Erythroblast (primary cell): ENCODE results near the gene FAM13C.

Source experiments
- GATA1 ChIP-seq: IDR thresholded peaks from 2 replicates; pipeline ENCODE4 v1.6.1; 2011; ENCODE audit warnings: low read depth, mild to moderate bottlenecking, control low read depth, low read length, moderate library complexity
- POLR2A ChIP-seq: IDR thresholded peaks from 2 replicates; pipeline ENCODE4 v1.6.1; 2011; ENCODE audit warnings: mild to moderate bottlenecking, low read length

DNA sequence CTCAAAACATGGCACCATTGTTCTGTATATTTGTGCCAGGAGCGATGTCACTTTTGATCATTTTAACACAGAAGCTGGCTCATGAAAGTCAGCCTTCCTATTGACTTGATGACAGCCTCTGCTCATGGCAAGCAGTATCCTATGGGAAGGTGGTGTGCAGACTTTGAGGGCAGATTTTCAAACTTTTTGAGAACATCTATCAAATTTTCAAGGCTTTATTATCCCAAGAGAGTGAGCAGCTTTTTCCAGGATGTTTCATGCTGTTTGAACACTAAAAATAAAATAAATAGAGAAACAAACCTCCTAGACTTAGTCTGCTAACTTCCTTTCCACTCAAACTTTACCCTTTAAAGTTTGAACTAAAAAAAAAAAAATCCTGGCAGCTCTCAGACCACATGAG, 20.3 kb downstream of the FAM13C start:
- TF ChIP-seq POLR2A: no peak
- TF ChIP-seq GATA1: no peak
